ENCODE measurements around the gene THY1.

DNA sequence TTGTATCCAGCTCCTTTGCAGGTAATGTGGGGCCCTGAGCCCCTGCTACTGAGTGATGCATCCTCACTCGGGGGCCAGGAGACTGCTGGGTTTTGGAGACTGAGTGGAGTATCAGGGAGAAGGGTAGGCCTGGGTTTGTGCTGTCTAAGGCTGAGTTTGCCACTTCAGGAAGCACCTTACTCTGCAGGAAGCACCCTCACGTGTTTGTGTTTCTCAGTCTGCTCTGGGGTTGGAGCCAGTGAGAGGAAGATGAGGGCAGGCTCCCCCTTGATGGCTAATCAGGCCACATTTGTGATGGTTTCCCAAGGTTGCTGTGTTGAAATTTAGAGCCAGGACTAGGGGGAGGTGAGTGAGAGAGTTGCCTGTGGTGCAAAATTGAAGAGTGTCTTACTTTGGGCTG is 13.7 kb upstream of the THY1 start:
- TF ChIP-seq ETV1 (tag; conservative IDR thresholded peaks at IDR 0.05; ENCODE audit: low read depth) (no peak), CEBPB (tag; IDR thresholded peaks at IDR 0.05) (no peak)
- TF ChIP-seq, protein P1, sequence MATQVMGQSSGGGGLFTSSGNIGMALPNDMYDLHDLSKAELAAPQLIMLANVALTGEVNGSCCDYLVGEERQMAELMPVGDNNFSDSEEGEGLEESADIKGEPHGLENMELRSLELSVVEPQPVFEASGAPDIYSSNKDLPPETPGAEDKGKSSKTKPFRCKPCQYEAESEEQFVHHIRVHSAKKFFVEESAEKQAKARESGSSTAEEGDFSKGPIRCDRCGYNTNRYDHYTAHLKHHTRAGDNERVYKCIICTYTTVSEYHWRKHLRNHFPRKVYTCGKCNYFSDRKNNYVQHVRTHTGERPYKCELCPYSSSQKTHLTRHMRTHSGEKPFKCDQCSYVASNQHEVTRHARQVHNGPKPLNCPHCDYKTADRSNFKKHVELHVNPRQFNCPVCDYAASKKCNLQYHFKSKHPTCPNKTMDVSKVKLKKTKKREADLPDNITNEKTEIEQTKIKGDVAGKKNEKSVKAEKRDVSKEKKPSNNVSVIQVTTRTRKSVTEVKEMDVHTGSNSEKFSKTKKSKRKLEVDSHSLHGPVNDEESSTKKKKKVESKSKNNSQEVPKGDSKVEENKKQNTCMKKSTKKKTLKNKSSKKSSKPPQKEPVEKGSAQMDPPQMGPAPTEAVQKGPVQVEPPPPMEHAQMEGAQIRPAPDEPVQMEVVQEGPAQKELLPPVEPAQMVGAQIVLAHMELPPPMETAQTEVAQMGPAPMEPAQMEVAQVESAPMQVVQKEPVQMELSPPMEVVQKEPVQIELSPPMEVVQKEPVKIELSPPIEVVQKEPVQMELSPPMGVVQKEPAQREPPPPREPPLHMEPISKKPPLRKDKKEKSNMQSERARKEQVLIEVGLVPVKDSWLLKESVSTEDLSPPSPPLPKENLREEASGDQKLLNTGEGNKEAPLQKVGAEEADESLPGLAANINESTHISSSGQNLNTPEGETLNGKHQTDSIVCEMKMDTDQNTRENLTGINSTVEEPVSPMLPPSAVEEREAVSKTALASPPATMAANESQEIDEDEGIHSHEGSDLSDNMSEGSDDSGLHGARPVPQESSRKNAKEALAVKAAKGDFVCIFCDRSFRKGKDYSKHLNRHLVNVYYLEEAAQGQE (IDR thresholded peaks at IDR 0.05; ENCODE audit: borderline replicate concordance), result no peak
- TF ChIP-seq, protein P1 (CRISPR knock-in tag; IDR thresholded peaks at IDR 0.05; ENCODE audit: low read depth), result no peak
